Fibroblast of skin of right biceps (primary cell): ENCODE results near the gene AGBL3.
"Not testable (repeated sequence)": the region's sequence is repeated elsewhere in the genome, so short reads cannot be mapped to it uniquely, and the experiment has no call there.

Source experiments
- DNase-seq: peaks from one replicate; pipeline ENCODE4 v3.0.0-alpha.2; 2013

The AGBL3 gene

DNA sequence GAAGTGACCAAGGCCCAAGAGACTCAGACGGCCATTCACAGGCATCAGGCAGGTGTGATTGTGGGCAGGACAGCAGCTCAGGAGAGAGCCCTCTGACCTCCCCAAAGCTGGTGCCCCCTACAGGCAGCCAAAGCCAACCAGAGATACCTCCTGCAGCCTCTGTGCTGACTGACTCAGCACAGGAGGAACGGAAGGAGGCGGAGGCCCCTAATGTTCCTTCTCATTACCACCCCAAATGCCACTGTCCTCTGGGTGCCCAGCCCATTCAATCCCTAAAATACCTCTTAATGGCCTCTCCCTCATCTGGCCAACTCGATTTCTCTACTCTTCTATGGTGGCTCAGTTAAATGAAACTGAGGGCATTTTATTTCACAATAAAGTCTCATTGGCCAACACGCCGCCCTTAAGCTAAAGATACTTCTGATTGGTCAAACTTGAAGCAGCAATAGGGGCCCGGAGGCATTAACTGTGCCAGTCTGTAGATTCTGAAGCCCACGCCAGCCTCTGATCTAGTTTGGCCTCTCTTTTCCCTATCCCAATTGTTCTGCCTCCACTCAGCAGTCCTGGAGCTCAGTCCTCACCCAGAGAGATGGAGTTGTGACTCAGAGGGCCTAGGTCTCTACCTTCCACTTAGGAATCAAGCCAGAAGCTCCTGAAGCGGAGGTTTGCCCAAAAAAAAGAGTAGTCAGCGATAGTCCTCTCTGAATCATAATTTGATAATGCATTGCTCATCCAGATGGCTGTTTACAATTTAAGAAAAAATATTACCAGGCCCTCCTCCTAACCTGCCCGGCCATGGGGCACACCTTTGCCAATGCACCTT is 183.0 kb downstream of the AGBL3 start:
- peak; percentile 61 for DNase-seq

DNA sequence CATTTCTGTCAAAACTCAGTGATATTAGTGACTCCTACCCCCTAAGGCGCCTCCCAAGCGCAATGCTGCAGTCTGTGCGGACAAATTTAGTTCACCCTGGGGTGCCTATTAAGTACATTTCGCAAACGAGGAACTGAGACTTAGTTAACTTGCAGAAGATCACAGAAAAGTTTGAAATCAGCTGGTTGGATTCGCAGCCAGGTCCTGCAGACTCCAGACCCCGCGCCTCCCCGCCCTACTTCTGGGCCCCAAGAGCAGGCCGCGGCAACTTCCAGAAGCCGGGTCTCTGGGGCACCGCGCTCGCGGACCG is 183.6 kb downstream of the AGBL3 start:
- DNase-seq = no peak

DNA sequence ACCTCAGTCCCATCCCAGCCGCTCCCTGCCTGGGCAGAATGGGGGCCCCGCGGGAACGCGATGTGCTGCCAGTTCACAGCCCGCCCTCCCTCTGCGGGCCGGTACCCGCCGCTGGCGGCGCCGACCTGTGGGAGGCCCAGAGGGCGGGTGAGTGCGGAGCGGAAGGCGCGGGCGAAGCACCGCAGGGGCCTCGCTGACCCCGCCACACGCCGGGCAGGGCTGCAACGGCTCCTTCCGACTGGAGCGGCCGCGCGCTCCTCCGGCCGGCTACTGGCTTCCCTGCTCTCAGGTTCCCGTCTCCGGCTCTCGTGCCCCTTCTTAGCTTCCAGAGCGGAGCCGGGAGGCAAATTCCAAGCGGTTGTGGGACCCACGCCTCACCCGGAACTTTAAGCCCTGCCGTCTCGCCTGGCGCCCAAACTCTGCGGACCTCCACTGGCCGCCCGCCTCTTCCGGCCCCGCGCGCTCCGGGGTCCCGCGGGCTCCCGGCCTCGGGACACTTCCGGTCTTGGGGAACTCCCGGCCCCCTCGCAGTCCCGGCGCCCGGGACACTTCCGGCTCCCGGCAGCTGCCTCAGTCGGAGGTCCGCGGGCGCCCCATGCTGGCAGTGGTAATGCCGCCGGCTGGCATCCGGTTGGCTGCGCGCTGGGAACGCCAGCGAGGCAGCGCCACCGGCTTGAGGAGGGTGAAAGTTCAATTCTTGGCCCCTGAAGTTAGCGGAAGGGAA is 184.1 kb downstream of the AGBL3 start, which contains the start of gene CYREN:
Gene CYREN, minus strand, starts transcription at position 434 of the 724 bp plus-strand sequence. CDS start 1,785 bp downstream, outside the sequence.
- DNase-seq = peak; percentile 95

DNA sequence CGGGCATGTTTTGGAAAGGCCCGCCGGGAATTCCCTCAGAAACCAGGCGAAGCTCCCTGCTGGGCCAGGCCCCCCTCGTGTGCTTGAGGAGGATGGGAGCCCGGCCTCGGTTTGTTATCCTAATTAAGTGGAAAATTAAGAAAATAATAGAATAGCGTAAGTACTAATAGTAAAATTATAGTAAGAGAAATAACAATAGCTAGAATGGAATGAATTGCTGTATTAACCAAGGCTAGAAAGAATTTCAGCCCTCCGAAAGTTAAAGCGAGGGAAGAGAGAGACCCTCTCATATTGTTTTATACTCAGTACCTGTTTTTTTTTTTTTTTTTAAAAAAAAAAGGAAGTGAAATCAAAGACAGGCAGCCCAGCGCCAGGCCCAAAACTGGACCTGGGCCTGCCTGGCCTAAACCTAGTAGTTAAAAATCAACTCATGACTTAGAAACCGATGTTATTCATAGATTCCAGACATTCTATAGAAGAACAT is 184.7 kb downstream of the AGBL3 start:
- DNase-seq = not testable (repeated sequence)

DNA sequence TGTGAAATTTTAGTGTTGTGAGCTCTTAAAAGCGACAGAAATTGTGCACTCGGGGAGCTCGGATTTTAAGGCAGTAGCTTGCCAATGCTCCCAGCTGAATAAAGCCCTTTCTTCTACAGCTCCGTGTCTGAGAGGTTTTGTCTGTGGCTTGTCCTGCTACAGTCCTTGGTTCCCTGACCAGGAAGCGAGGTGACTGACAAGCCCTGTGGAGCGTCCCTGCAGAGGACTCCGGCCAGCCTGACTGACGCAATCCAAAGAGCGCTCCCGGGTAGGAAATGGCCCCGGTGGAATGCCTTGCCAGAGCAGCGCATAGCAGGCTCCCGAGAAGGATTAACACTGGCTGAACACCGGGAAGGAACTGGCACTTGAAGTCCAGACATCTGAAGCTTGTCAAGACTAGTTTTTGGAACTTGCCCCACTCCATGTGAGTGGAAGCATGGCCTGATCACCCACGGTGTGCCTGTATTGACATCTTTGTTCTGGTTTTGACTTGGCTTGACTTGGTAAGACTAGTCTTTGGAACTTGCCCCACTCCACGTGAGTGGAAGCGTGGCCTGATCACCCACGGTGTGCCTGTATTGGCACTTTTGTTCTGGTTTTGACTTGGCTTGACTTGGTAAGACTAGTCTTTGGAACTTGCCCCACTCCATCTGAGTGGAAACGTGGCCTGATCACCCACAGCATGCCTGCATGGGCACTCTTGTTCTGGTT is 185.4 kb downstream of the AGBL3 start:
- not testable (repeated sequence) for DNase-seq

DNA sequence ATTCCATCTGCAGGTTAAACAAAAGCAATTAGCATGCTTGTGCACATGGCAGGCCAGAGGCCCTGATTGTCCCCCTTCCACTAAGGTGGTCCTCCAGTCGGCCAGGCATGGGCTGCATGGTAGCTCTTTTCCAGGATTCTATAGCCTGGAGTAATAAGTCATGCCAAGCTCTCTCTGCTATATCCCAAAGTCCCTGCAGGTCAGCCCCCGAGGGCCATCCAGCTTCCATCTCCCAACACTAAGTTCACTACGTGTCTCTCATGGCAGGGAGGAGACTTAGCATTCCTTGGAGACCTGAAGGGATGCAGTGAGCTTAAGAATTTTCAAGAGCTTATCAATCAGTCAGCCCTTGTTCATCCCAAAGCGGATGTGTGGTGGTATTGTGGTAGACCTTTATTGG is 187.6 kb downstream of the AGBL3 start:
- not testable (repeated sequence) for DNase-seq

DNA sequence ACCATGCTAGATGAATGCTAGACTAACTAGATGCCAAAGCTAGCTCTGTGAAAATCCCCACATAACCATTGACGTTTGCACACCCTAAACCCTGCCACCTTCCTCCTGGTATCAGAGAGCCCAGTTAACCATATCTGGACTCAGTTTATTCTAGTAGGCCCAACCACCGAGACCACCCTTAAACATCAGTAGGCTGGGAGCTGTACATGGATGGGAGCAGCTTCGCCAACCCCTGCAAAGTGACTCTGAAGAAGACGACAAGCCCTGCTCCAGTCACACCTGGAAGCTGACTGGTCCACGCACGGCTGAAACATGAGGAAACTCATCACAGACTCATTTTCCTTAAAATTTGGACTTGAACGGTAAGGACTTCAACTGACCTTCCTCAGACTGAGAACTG is 188.6 kb downstream of the AGBL3 start:
- DNase-seq = no peak

DNA sequence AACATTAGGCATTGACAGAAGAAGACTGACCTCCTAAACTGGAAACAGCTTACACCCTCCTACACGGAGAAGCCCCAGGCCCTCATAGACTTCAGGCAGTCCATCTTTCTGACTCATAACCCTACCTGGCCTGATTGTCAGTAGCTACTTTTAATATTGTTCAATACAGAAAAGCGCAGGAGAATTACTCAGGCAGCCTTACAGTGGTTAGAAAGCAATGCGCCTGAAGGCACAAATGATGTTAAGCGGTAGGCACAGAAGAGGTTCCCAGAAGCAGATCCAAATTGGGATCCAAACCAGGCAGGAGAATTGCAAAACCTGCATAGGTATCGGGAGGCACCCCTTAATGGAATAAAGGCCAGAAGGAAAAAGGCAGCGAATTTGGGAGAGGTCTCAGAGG is 189.6 kb downstream of the AGBL3 start:
- DNase-seq = no peak

DNA sequence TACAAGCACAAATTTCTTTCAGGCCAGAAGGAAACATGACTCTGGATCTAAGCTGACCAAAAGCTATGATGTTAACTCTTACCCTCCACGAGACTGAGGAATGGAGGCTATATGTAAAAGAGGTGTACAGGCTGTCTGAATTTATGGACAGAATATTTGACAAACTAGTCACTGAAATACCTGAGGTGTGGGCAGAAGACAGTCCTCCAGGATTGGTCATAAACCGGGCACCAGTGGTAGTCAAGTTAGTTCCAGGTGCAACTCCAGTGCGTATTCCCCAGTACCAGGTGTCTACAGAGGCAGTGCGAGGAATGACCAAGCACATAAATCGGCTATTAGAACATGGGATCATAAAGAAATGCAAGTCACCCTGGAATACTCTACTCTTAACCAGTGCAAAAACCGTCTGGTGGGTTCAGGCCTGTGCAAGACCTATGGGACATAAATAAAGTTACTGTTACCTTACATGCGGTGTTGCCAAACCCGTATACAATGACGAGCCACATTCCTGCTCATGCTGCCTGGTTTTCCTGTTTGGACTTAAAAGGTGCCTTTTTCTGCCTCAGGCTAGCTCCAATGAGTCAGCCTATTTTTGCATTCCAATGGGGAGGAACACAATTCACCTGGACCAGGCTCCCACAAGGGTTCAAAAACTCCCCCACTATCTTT is 190.9 kb downstream of the AGBL3 start:
- DNase-seq = no peak

DNA sequence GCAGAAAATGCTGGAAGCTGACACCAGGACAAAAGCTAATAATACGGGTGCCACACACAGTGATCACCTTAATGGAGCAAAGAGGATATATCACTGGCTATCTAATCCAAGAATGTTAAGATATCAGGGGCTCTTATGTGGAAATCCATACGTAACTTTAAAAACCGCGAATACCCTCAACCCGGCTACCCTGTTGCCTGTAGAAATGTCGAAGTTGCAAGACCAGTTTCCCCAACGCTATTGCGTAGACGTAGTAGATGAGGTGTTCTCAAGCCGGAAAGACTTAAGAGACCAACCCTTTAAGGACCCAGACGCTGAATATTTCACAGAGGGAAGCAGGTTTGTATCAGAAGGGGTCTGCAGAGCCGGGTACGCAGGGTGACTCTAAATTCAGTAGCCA is 192.1 kb downstream of the AGBL3 start:
- no peak for DNase-seq

DNA sequence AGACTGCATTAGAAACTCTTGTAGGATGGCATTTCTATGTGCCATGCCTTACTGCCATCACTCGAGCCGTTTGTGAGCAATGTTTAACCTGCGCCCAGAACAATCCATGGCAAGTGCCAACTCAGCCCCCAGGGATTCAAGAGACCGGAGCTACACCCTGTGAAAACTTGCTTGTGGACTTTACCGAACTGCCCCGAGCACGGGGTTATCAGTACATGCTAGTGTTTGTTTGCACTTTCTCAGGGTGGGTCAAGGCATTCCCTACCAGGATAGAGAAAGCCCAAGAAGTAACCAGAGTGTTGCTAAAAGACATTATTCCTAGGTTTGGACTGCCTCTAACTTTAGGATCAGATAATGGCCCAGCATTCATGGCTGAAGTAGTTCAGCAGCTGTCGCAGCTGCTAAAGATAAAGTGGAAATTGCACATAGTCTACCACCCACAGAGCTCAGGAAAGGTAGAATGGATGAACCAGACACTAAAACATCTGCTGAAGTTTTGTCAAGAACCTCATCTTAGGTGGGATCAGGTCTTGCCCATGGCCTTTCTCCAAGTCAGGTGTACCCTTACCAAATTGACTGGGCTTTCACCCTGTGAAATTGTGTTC is 193.1 kb downstream of the AGBL3 start:
- no peak for DNase-seq

DNA sequence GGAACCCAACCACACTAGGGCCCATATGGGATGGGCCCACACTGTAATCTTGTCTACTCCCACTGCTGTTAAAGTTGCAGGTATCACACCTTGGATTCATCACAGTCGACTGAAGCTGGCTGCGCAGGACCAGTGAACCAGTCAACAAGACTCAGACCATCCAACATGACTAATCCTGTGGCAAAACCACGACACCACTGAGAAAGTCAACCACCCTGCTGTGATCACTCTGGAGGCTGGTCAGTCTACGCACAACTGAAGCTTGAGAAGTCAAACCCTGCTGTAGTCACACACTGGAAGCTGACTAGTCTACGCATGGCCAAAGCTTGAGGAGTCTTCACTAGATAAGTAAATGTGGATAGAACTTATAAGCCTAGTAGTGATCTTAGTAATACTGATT is 193.8 kb downstream of the AGBL3 start:
- DNase-seq = no peak

DNA sequence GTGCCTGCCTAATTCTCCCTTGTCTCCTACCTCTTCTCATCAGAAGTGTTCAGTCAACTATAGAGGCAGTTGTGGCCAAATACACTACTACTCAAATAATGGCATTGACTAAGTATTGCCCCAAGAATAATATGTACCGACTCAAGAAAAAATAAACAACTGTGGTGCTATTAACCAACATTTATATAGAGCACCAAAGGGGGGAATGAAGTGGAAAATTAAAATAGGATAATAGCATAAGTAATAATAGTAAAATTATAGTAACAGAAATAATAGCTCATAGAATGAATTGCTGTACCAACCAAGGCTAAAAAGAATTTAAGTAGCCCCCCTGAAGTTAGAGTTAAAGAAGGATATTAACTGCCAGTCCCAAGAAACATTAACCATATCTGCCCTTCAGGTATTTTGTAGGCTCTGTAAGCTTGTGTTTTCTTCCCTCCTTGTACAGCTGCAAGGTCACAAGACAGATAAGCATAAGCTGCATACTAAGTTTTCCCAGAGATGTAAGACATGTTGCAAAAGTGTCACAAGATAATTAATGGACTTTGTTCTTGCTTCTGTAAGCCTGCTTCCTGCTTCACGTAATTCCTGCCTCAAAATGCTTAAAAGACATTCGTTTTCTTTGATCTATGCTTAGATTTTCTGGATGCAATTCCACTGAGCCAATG is 195.1 kb downstream of the AGBL3 start:
- no peak for DNase-seq

DNA sequence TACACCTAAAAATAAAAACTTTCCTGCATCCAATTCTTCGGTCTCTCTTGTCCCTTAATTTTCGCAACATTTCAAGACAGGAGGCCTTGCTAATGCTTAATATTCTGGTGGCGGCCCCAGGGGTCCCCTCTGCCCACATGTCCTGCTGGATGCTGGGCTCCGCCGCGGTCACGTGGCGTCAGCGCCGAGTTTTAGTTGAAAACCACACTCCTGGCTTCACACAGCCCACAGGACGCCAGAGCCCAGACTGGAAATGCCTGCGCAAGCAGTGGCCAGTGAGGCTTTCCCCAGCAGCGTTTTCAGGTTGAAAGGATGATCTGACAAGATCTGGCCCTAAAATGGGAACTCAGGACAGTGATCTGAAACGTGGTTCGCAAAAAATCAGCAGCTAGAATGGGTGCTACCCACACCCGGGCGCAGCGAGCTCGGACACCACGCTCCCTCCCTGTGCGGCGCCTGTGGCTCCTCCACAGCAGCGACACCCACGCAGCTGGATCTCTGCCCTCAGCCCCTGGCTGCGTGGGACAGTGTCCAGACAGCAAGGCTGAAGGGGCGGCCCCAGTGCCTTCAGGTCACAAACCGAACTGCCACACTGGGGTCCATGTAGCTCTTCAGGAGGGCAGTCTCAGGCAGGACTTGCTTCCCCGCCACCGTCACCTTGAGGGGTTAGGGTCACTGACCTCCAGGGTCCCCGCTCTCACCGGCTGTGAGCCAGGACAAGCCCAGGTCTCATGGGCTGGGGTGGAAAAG is 195.8 kb downstream of the AGBL3 start:
- no peak for DNase-seq

DNA sequence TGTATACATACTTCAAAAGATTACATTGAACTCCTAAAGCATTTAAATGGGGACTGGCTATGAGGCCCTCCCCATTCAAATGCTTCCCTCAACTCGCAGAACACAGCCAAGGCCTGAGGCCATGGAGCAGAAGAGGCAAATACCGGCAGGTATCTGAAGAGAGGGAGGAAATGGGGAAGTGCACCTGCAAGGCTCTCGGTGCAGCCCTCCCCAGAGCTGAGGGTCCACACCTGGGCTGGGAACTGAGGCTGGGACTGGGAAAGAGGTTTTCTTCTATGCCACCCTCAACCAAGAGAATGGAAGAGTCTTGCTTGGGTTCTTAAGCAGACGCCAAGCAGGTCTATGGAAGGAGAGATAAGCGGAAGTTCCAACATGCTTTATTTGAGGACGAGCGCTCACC is 197.2 kb downstream of the AGBL3 start:
- no peak for DNase-seq

DNA sequence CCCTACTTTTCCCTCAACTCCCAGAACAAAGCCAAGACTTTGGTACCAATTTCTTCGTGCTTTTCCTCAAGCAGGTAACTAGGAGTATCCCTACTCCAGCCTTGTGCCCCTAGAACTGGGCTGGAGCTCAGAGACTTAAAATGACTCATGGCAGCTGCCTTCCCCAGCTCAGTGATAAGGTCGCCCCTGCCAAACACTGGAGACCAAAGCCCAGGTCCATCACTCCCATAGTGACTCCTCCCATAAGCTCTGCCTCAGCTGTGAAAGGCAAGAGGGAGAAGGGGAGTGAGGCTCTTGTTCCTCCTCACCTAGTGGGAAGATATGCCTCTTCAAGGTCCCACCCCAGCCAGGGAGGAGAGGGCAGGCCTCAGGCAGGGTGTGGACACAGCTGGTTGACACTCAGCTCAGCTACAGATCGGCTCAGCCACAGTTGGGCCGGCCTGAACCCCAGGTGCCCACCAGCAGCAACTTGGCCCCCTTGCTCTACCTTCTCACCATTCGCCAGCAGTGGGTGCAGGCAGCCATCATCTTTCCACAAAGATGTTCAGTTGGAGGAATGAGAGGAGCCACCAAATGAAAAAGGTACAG is 198.0 kb downstream of the AGBL3 start:
- no peak for DNase-seq
